ENCODE data around the gene AKR1C8. TPM values are rescaled to one million over a fixed set of nuclear protein-coding genes. Genes with fewer than 3 reads are reported as not detected.
"Not testable (repeated sequence)": the region's sequence is repeated elsewhere in the genome, so short reads cannot be mapped to it uniquely, and the experiment has no call there.

The AKR1C8 gene
- total RNA-seq, 1 experiment from 2014 or later: not detected

GRCh38 chr10:5180503-5180902 lies 4.4 kb downstream of the AKR1C8 start:
- in situ Hi-C loops (cut with HindIII; ENCODE audit: low sequenced_read_pairs); DNase-seq (ENCODE audit: low spot score): not testable (repeated sequence)

- in situ Hi-C loops (cut with HindIII; ENCODE audit: low sequenced_read_pairs): not testable (repeated sequence)
Measured at GRCh38 chr10:5175581-5175980, 9.4 kb downstream of the AKR1C8 start.

GRCh38 chr10:5168897-5169420 lies 16.0 kb downstream of the AKR1C8 start:
- no peak for DNase-seq (ENCODE audit: low spot score)
- in situ Hi-C loops (cut with HindIII; ENCODE audit: low sequenced_read_pairs): no loop called here

More at GRCh38 chr10:5175581-5175980, 9.4 kb downstream of the AKR1C8 start:
- DNase-seq (ENCODE audit: low spot score): not testable (repeated sequence)

GRCh38 chr10:5165738-5166137 lies 19.2 kb downstream of the AKR1C8 start:
- in situ Hi-C loops (cut with HindIII; ENCODE audit: low sequenced_read_pairs): no loop called here
- DNase-seq (ENCODE audit: low spot score): no peak

- no peak for DNase-seq (ENCODE audit: low spot score)
- in situ Hi-C loops (cut with HindIII; ENCODE audit: low sequenced_read_pairs): no loop called here
Measured at GRCh38 chr10:5163487-5163886, 21.5 kb downstream of the AKR1C8 start.

GRCh38 chr10:5159126-5159525 lies 25.8 kb downstream of the AKR1C8 start:
- DNase-seq (ENCODE audit: low spot score): no peak
- in situ Hi-C loops (cut with HindIII; ENCODE audit: low sequenced_read_pairs): no loop called here

GRCh38 chr10:5157501-5157900 lies 27.4 kb downstream of the AKR1C8 start:
- in situ Hi-C loops (cut with HindIII; ENCODE audit: low sequenced_read_pairs): no loop called here
- DNase-seq (ENCODE audit: low spot score): no peak

- in situ Hi-C loops (cut with HindIII; ENCODE audit: low sequenced_read_pairs): no loop called here
Measured at GRCh38 chr10:5155951-5156350, 29.0 kb downstream of the AKR1C8 start.

GRCh38 chr10:5151076-5151475 lies 33.9 kb downstream of the AKR1C8 start:
- in situ Hi-C loops (cut with HindIII; ENCODE audit: low sequenced_read_pairs): no loop called here

More at GRCh38 chr10:5155951-5156350, 29.0 kb downstream of the AKR1C8 start:
- DNase-seq (ENCODE audit: low spot score): no peak

GRCh38 chr10:5148678-5149032 lies 36.3 kb downstream of the AKR1C8 start:
- no peak for DNase-seq (ENCODE audit: low spot score)
- in situ Hi-C loops (cut with HindIII; ENCODE audit: low sequenced_read_pairs): no loop called here

More at GRCh38 chr10:5151076-5151475, 33.9 kb downstream of the AKR1C8 start:
- no peak for DNase-seq (ENCODE audit: low spot score)

GRCh38 chr10:5147981-5148677 lies 36.8 kb downstream of the AKR1C8 start:
- in situ Hi-C loops (cut with HindIII; ENCODE audit: low sequenced_read_pairs): no loop called here
- DNase-seq (ENCODE audit: low spot score): no peak

- in situ Hi-C loops (cut with HindIII; ENCODE audit: low sequenced_read_pairs): no loop called here
- DNase-seq (ENCODE audit: low spot score): no peak
Measured at GRCh38 chr10:5147255-5147980, 37.5 kb downstream of the AKR1C8 start.

- in situ Hi-C loops (cut with HindIII; ENCODE audit: low sequenced_read_pairs): no loop called here
- DNase-seq (ENCODE audit: low spot score): no peak
Measured at GRCh38 chr10:5146920-5147254, 38.1 kb downstream of the AKR1C8 start.

- DNase-seq (ENCODE audit: low spot score): no peak
- in situ Hi-C loops (cut with HindIII; ENCODE audit: low sequenced_read_pairs): no loop called here
Measured at GRCh38 chr10:5143137-5143536, 41.8 kb downstream of the AKR1C8 start.

GRCh38 chr10:5142199-5142598 lies 42.8 kb downstream of the AKR1C8 start:
- no peak for DNase-seq (ENCODE audit: low spot score)
- in situ Hi-C loops (cut with HindIII; ENCODE audit: low sequenced_read_pairs): no loop called here

- DNase-seq (ENCODE audit: low spot score); in situ Hi-C loops (cut with HindIII; ENCODE audit: low sequenced_read_pairs): not testable (repeated sequence)
Measured at GRCh38 chr10:5137699-5138098, 47.3 kb downstream of the AKR1C8 start.

- in situ Hi-C loops (cut with HindIII; ENCODE audit: low sequenced_read_pairs): no loop called here
- no peak for DNase-seq (ENCODE audit: low spot score)
Measured at GRCh38 chr10:5136468-5137087, 48.4 kb downstream of the AKR1C8 start.

GRCh38 chr10:5135581-5135980 lies 49.4 kb downstream of the AKR1C8 start:
- no peak for DNase-seq (ENCODE audit: low spot score)
- in situ Hi-C loops (cut with HindIII; ENCODE audit: low sequenced_read_pairs): no loop called here

- DNase-seq (ENCODE audit: low spot score): no peak
- in situ Hi-C loops (cut with HindIII; ENCODE audit: low sequenced_read_pairs): no loop called here
Measured at GRCh38 chr10:5125315-5126044, 59.5 kb downstream of the AKR1C8 start.

Measured in G401 (cell line).